MM.1S (cell line): ENCODE data around the gene STRN3.

Experiments
- DNase-seq: peaks from one replicate; pipeline ENCODE4 v3.0.0-alpha.2; 2015
- H2AFZ ChIP-seq: fragments of 300-600 bp; sonication (generic); 2 replicates; pipeline ENCODE4 v1.6.0; 2016; ENCODE audit warnings: antibody characterized with exemption, low read length
- H3F3A ChIP-seq: fragments of 300-600 bp; sonication (generic); 2 replicates; pipeline ENCODE4 v1.6.1; 2016; ENCODE audit warnings: mild to moderate bottlenecking, antibody characterized with exemption, low read length, moderate library complexity, mixed read lengths; ENCODE audit not compliant: insufficient read depth
- H3K27ac ChIP-seq: fragments of 300-600 bp; sonication (generic); 2 replicates; pipeline ENCODE4 v1.5.1; 2016; ENCODE audit warnings: mild to moderate bottlenecking, low read length
- H3K27me3 ChIP-seq: fragments of 300-600 bp; sonication (generic); replicated peaks from 2 replicates; pipeline ENCODE4 v1.6.0; 2016; ENCODE audit warnings: low read length; ENCODE audit not compliant: insufficient read depth
- H3K36me3 ChIP-seq: fragments of 300-600 bp; sonication (generic); replicated peaks from 2 replicates; pipeline ENCODE4 v1.6.1; 2016; ENCODE audit warnings: mild to moderate bottlenecking, low read length, mixed read lengths; ENCODE audit not compliant: insufficient read depth
- H3K4me1 ChIP-seq: fragments of 300-600 bp; sonication (generic); 2 replicates; pipeline ENCODE4 v1.6.1; 2016; ENCODE audit warnings: low read length, mixed read lengths
- H3K4me2 ChIP-seq: fragments of 300-600 bp; sonication (generic); 2 replicates; pipeline ENCODE4 v1.6.0; 2016; ENCODE audit warnings: low read depth, low read length
- H3K4me3 ChIP-seq: fragments of 300-600 bp; sonication (generic); 2 replicates; pipeline ENCODE4 v1.5.1; 2016; ENCODE audit warnings: low read length, mixed read lengths
- H3K79me2 ChIP-seq: fragments of 300-600 bp; sonication (generic); 2 replicates; pipeline ENCODE4 v1.6.1; 2016; ENCODE audit warnings: mixed run types, low read length, mixed read lengths
- H3K9ac ChIP-seq: fragments of 300-600 bp; sonication (generic); 2 replicates; pipeline ENCODE4 v1.6.1; 2016; ENCODE audit warnings: low read length, mixed read lengths
- H3K9me2 ChIP-seq: fragments of 300-600 bp; sonication (generic); replicated peaks from 2 replicates; pipeline ENCODE4 v1.6.1; 2016; ENCODE audit warnings: mild to moderate bottlenecking, low read length, mixed read lengths; ENCODE audit not compliant: insufficient read depth
- H3K9me3 ChIP-seq: fragments of 300-600 bp; sonication (generic); replicated peaks from 2 replicates; pipeline ENCODE4 v1.6.1; 2016; ENCODE audit warnings: mild to moderate bottlenecking, low read length, mixed read lengths; ENCODE audit not compliant: insufficient read depth
- H4K20me1 ChIP-seq: fragments of 300-600 bp; sonication (generic); 2 replicates; pipeline ENCODE4 v1.6.1; 2016; ENCODE audit warnings: mild to moderate bottlenecking, low read length, moderate library complexity, mixed read lengths; ENCODE audit not compliant: insufficient read depth
- EZH2 ChIP-seq: fragments of 300-600 bp; sonication (generic); optimal IDR thresholded peaks from 2 replicates; pipeline ENCODE3; 2017; ENCODE audit warnings: low read depth, mild to moderate bottlenecking, antibody characterized with exemption, low read length, mixed read lengths
- EZH2phosphoT487 ChIP-seq: fragments of 300-600 bp; sonication (generic); IDR thresholded peaks from 2 replicates; pipeline ENCODE4 v1.6.1; 2018; ENCODE audit warnings: antibody characterized with exemption, low read length
- TF ChIP-seq, protein P1 (sequence below): fragments of 300-600 bp; sonication (generic); IDR thresholded peaks from 2 replicates; pipeline ENCODE4 v1.5.1; 2016; ENCODE audit warnings: antibody characterized with exemption, low read length, mixed read lengths

The STRN3 gene

DNA sequence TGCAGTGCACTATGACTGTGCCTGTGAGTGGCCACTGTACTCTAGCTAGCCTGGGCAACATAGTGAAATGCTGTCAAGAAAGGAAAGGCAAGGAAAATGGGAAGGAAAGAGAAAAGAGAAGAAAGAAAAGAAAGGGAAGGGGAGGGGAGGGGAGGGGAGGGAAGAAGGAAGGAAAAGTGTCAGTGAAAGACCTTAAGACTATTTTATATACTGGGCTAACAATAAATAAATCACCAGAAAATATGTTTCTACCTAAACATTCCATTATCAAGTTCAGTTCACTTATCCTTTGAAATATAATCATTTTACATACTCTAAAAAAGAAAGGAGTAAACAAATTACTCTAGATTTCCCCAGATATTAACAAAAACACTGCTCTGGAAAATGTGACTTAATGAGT lies 129.7 kb downstream of the STRN3 start:
- no peaks in the 10 kb centered on the region for H3F3A ChIP-seq
- H3K27ac ChIP-seq: no peak overlapping the region
- H3K36me3 ChIP-seq: no peaks in the 10 kb centered on the region
- H2AFZ ChIP-seq: no peak overlapping the region
- no peak for DNase-seq
- no peaks in the 10 kb centered on the region for H3K79me2 ChIP-seq
- H3K27me3 ChIP-seq: no peaks in the 10 kb centered on the region
- no peak overlapping the region for H3K4me2 ChIP-seq
- TF ChIP-seq EZH2phosphoT487 (no peak), EZH2 (no peak)
- TF ChIP-seq, protein P1, sequence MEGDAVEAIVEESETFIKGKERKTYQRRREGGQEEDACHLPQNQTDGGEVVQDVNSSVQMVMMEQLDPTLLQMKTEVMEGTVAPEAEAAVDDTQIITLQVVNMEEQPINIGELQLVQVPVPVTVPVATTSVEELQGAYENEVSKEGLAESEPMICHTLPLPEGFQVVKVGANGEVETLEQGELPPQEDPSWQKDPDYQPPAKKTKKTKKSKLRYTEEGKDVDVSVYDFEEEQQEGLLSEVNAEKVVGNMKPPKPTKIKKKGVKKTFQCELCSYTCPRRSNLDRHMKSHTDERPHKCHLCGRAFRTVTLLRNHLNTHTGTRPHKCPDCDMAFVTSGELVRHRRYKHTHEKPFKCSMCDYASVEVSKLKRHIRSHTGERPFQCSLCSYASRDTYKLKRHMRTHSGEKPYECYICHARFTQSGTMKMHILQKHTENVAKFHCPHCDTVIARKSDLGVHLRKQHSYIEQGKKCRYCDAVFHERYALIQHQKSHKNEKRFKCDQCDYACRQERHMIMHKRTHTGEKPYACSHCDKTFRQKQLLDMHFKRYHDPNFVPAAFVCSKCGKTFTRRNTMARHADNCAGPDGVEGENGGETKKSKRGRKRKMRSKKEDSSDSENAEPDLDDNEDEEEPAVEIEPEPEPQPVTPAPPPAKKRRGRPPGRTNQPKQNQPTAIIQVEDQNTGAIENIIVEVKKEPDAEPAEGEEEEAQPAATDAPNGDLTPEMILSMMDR: no peak
- no peaks in the 10 kb centered on the region for H4K20me1 ChIP-seq
- H3K9me2 ChIP-seq: no peaks in the 10 kb centered on the region
- no peaks in the 10 kb centered on the region for H3K9me3 ChIP-seq
- H3K4me3 ChIP-seq: no peak overlapping the region
- H3K9ac ChIP-seq: no peak overlapping the region
- H3K4me1 ChIP-seq: no peaks in the 10 kb centered on the region

- no peak overlapping the region for H3K27ac ChIP-seq
- no peaks in the 10 kb centered on the region for H3K9me3 ChIP-seq
- no peak for DNase-seq
- no peaks in the 10 kb centered on the region for H3K4me1 ChIP-seq
- no peaks in the 10 kb centered on the region for H3K27me3 ChIP-seq
- H3K4me2 ChIP-seq: no peak overlapping the region
- no peak overlapping the region for H3K9ac ChIP-seq
- H3K4me3 ChIP-seq: no peak overlapping the region
- no peaks in the 10 kb centered on the region for H4K20me1 ChIP-seq
- H3F3A ChIP-seq: no peaks in the 10 kb centered on the region
- no peaks in the 10 kb centered on the region for H3K36me3 ChIP-seq
- H2AFZ ChIP-seq: no peak overlapping the region
- no peak for TF ChIP-seq EZH2
- TF ChIP-seq, protein P1: no peak
- TF ChIP-seq EZH2phosphoT487: no peak
- H3K9me2 ChIP-seq: no peaks in the 10 kb centered on the region
- H3K79me2 ChIP-seq: no peaks in the 10 kb centered on the region
Observed at GRCh38 chr14:30894923-30895515, 131.2 kb downstream of the STRN3 start.

DNA sequence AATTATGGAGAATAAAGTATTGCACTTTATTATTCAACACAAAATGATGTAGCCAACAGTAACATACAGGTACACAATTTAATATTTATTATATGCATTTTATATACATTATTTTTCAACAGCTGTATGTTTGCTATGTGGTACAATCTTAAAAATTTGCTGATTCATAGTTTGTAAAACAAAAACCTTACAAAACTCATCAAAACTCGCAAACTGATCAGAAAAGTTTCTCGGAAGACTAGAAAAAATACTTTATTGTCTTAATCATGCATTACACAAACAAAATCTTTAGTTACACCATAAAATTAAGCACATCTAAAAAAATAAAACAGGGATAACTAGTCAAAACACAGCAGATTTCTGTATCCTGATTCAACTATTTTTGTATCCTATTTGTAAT lies 132.4 kb downstream of the STRN3 start:
- Histone ChIP-seq H3K9ac (no peak overlapping the region), H3K4me3 (no peak overlapping the region), H2AFZ (no peak overlapping the region), H4K20me1 (no peaks in the 10 kb centered on the region), H3K79me2 (no peaks in the 10 kb centered on the region), H3K4me2 (no peak overlapping the region), H3K27me3 (no peaks in the 10 kb centered on the region), H3K27ac (no peak overlapping the region), H3K4me1 (no peaks in the 10 kb centered on the region), H3K9me2 (no peaks in the 10 kb centered on the region), H3F3A (no peaks in the 10 kb centered on the region), H3K9me3 (no peaks in the 10 kb centered on the region), H3K36me3 (no peaks in the 10 kb centered on the region)
- DNase-seq: no peak
- TF ChIP-seq, protein P1: no peak
- TF ChIP-seq EZH2 (no peak), EZH2phosphoT487 (no peak)
